T-cell (primary cell): ENCODE data around the gene ATP6V0A4. TPM values are rescaled to one million over a fixed set of nuclear protein-coding genes. Genes with fewer than 3 reads are reported as not detected.
"Not testable (repeated sequence)": the region's sequence is repeated elsewhere in the genome, so short reads cannot be mapped to it uniquely, and the experiment has no call there.

Experiments
- ATAC-seq, 4 experiments: fragments of 200-7000 bp in 3 of 4; fragments of 150-1000 bp in 1 of 4; cut with Tn5 transposase; replicated peaks in 1 of 4; 1 replicate in 3 of 4; 2 replicates in 1 of 4; pipeline ENCODE4 v1.10.0; 2021; ENCODE audit warnings: moderate library complexity in 3 of 4, mild to moderate bottlenecking in 2 of 4, moderate number of reproducible peaks in 1 of 4
- CTCF ChIA-PET, 2 donors: fragments of 300-600 bp; sonication (Branson Sonifier 250); formaldehyde crosslinking; loops; one replicate each; lab custom pipeline; 2022; ENCODE audit warnings: antibody characterized with exemption in 2 of 2; lab: Charles Lee
- POLR2A ChIA-PET, 2 donors: fragments of 300-600 bp; sonication (Branson Sonifier 250); formaldehyde crosslinking; loops; one replicate each; lab custom pipeline; 2022; ENCODE audit warnings: antibody characterized with exemption in 2 of 2; lab: Charles Lee
- DNase-seq, 35 experiments: peaks; one replicate each; pipeline versions ENCODE4 v3.0.0 to v3.0.0-alpha.2; 2013 to 2023
- H3K27ac ChIP-seq: one replicate; pipeline ENCODE4 v1.5.1; 2013; ENCODE audit warnings: low read length
- H3K27me3 ChIP-seq, 2 experiments: replicated peaks in 1 of 2; 1 replicate in 1 of 2; 2 replicates in 1 of 2; pipeline versions ENCODE4 v1.6.1 to v1.7.0; 2013; ENCODE audit warnings: low read length in 1 of 2, mixed read lengths in 1 of 2; ENCODE audit not compliant: control insufficient read depth in 2 of 2, insufficient read depth in 2 of 2; ENCODE audit errors: extremely low read depth in 1 of 2
- H3K36me3 ChIP-seq, 2 donors: 1 replicate in 1 of 2; 2 replicates in 1 of 2; pipeline versions ENCODE4 v1.6.1 to v1.7.0; 2013; ENCODE audit warnings: low read length in 1 of 2; ENCODE audit not compliant: control insufficient read depth in 2 of 2, insufficient read depth in 1 of 2; ENCODE audit errors: extremely low read depth in 1 of 2
- H3K4me1 ChIP-seq, 2 experiments: 1 replicate in 1 of 2; 2 replicates in 1 of 2; pipeline versions ENCODE4 v1.6.1 to v1.7.0; 2013; ENCODE audit warnings: low read length in 2 of 2, mixed read lengths in 1 of 2; ENCODE audit not compliant: insufficient read depth in 2 of 2, control insufficient read depth in 1 of 2; ENCODE audit errors: extremely low read depth in 1 of 2
- H3K4me3 ChIP-seq, 2 donors: 1 replicate in 1 of 2; 2 replicates in 1 of 2; pipeline versions ENCODE4 v1.5.1 to v1.7.0; 2013; ENCODE audit warnings: mild to moderate bottlenecking in 2 of 2, low read length in 1 of 2, moderate library complexity in 1 of 2; ENCODE audit not compliant: control insufficient read depth in 1 of 2; ENCODE audit errors: extremely low read depth in 1 of 2
- H3K9me3 ChIP-seq: 2 replicates; pipeline ENCODE4 v1.7.0; 2013
- H3K27ac Mint-ChIP-seq, 2 donors: one replicate each; pipeline ENCODE4 v1.8.0; 2020 to 2021; ENCODE audit warnings: mild to moderate bottlenecking in 2 of 2, mixed read lengths in 2 of 2
- H3K27me3 Mint-ChIP-seq, 2 donors: one replicate each; pipeline ENCODE4 v1.8.0; 2021 to 2022; ENCODE audit warnings: mixed read lengths in 2 of 2
- H3K36me3 Mint-ChIP-seq: one replicate; pipeline ENCODE4 v1.8.0; 2021; ENCODE audit warnings: mixed read lengths
- H3K4me1 Mint-ChIP-seq, 3 donors: one replicate each; pipeline ENCODE4 v1.8.0; 2020 to 2022; ENCODE audit warnings: mixed read lengths in 3 of 3, mild to moderate bottlenecking in 1 of 3
- H3K4me3 Mint-ChIP-seq, 3 donors: one replicate each; pipeline ENCODE4 v1.8.0; 2020 to 2022; ENCODE audit warnings: mild to moderate bottlenecking in 3 of 3, mixed read lengths in 3 of 3, moderate library complexity in 3 of 3
- H3K9me3 Mint-ChIP-seq, 3 donors: one replicate each; pipeline ENCODE4 v1.8.0; 2020 to 2022; ENCODE audit warnings: mixed read lengths in 3 of 3
- WGBS: methylation state at CpG from one replicate; pipeline ENCODE4 v1.1.5; 2013; ENCODE audit warnings: missing lambda C conversion rate; ENCODE audit not compliant: insufficient coverage; 5-methylcytosine and 5-hydroxymethylcytosine counted together
- total RNA-seq, 35 experiments: library from RNA in 6 of 35; stranded (reverse) in 6 of 35; fragments of 120-200 nt in 1 of 35; gene quantifications; one replicate each; pipeline versions ENCODE4 v1.2.1 to v1.2.4 and lab custom pipeline; 2013 to 2026

ATP6V0A4 gene
- total RNA-seq, 5 donors from 2014 or later (not counting 1 experiment from before 2014, with no cell fraction given), result not detected

DNA sequence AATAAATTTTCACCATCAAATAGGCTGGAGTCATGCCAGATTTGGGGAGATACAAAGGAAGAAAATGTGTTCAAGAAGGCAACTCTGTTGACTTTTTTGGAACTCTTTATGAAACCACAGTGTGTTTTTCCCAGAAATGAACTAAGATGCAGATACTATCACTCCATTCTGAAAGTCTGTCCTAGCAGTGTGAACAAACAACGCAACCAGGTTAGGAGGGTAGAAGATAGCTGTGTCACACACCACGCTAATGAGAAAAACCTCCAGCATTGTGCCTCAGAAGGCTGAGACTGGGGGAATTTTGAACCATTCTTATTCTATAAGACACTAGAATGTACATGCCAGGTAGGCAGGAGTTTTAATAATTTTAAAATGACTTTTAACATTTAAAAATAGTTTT is 15.9 kb upstream of the ATP6V0A4 start:
- ChIA-PET POLR2A (interaction anchor here (0.5 to 0.6 kb wide), 3 partner anchors 9 to 912 kb away, joined by 3 to 7 read pairs (median 3); no protein-coding TSS in a partner anchor), CTCF (no interaction called here)
- Mint-ChIP-seq H3K27me3 (no peaks in the 10 kb centered on the region), H3K27ac (no peak overlapping the region), H3K4me3 (no peak overlapping the region), H3K4me1 (peaks cover 0 to 2% (median 0%) of the 10 kb centered on the region in 3 donors), H3K36me3 (no peaks in the 10 kb centered on the region), H3K9me3 (no peaks in the 10 kb centered on the region)
- ATAC-seq (no peak), DNase-seq (no peak)
- H3K4me1 ChIP-seq, result peaks cover 0 to 8% of the 10 kb centered on the region in 2 experiments
- no peak overlapping the region for H3K27ac ChIP-seq
- no peak overlapping the region for H3K4me3 ChIP-seq
- H3K9me3 ChIP-seq, result no peaks in the 10 kb centered on the region
- WGBS, result no CpG with 5 or more reads among the region's 2 CpGs
- no peaks in the 10 kb centered on the region for H3K36me3 ChIP-seq
- peaks cover 0 to 2% of the 10 kb centered on the region in 2 experiments for H3K27me3 ChIP-seq

DNA sequence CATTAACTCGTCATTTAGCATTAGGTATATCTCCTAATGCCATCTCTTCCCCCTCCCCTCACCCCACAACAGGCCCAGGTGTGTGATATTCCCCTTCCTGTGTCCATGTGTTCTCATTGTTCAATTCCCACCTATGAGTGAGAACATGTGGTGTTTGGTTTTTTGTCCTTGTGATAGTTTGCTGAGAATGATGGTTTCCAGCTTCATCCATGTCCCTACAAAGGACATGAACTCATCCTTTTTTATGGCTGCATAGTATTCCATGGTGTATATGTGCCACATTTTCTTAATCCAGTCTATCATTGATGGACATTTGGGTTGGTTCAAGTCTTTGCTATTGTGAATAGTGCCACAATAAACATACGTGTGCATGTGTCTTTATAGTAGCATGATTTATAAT is 13.3 kb upstream of the ATP6V0A4 start:
- H3K27me3 ChIP-seq, result not testable (repeated sequence)

DNA sequence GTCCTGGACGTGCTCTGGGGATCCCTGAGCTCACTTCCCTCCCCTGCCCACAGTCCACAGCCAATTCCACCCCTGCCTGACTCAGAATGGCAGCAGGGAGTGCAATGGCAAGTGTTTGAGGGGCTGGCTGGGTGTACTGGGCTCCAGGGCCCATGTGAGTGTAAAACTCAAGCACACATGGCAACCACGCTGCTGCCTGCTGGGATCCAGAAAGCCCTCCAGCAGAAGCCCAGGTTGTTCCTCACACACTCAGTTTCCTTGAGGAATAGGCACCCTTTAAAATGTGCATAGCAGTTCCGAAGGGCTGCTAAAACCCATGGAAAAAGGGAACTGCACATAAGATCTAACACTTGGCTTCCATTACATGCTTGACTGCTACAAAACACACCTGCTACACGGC is 11.3 kb upstream of the ATP6V0A4 start:
- POLR2A ChIA-PET, result no interaction called here
- ATAC-seq, result no peak
- Histone ChIP-seq H3K4me3 (no peak overlapping the region), H3K4me1 (peaks cover 0 to 8% of the 10 kb centered on the region in 2 experiments), H3K36me3 (no peaks in the 10 kb centered on the region), H3K27me3 (peaks cover 0 to 3% of the 10 kb centered on the region in 2 experiments), H3K9me3 (no peaks in the 10 kb centered on the region), H3K27ac (no peak overlapping the region)
- H3K9me3 Mint-ChIP-seq, result peaks cover 0 to 4% (median 3%) of the 10 kb centered on the region in 3 donors
- CTCF ChIA-PET, result no interaction called here
- no peaks in the 10 kb centered on the region for H3K27me3 Mint-ChIP-seq
- 72% methylated on average over 2 of the region's 4 CpGs for WGBS
- DNase-seq, result no peak
- H3K4me1 Mint-ChIP-seq, result peaks cover 0 to 2% (median 0%) of the 10 kb centered on the region in 3 donors
- no peak overlapping the region for H3K4me3 Mint-ChIP-seq
- no peaks in the 10 kb centered on the region for H3K36me3 Mint-ChIP-seq
- no peak overlapping the region for H3K27ac Mint-ChIP-seq

More for the DNA sequence above, 13.3 kb upstream of the ATP6V0A4 start:
- H3K27me3 Mint-ChIP-seq, CTCF ChIA-PET, H3K36me3 Mint-ChIP-seq, H3K36me3 ChIP-seq, DNase-seq, POLR2A ChIA-PET, H3K9me3 Mint-ChIP-seq, H3K4me3 Mint-ChIP-seq, H3K27ac ChIP-seq, H3K4me1 Mint-ChIP-seq, H3K4me3 ChIP-seq, ATAC-seq, H3K9me3 ChIP-seq, H3K4me1 ChIP-seq, H3K27ac Mint-ChIP-seq: not testable (repeated sequence)
- WGBS, result no CpG with 5 or more reads among the region's 2 CpGs

DNA sequence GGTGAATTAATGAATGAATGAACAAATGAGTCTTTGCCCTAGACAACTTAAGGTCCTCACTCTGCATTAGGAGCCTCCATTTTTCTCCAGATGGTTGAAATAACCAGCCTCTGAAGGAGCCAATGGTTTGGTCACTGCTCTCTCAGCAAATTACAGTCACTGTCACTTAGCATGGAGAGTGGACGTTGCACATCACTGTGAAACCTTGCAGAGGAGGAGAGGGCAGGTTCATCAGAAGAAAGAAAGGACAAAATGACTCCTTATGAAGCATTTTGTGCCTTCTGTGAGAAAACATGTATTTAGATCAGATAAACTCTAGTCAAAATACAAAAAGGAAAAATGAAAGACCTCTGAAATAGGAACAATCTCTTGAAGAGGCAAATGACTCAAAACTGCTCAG is 6.6 kb upstream of the ATP6V0A4 start:
- CTCF ChIA-PET, result no interaction called here
- H3K9me3 Mint-ChIP-seq, result peaks cover 0 to 4% (median 3%) of the 10 kb centered on the region in 3 donors
- H3K36me3 Mint-ChIP-seq, result no peaks in the 10 kb centered on the region
- no peak overlapping the region for H3K27ac ChIP-seq
- H3K4me3 ChIP-seq, result no peak overlapping the region
- no peaks in the 10 kb centered on the region for H3K4me1 ChIP-seq
- H3K9me3 ChIP-seq, result no peaks in the 10 kb centered on the region
- POLR2A ChIA-PET, result no interaction called here
- no peak overlapping the region for H3K4me3 Mint-ChIP-seq
- no peaks in the 10 kb centered on the region for H3K4me1 Mint-ChIP-seq
- H3K27ac Mint-ChIP-seq, result no peak overlapping the region
- no peak for DNase-seq
- no CpG with 5 or more reads among the region's 1 CpG for whole genome bisulfite sequencing
- ATAC-seq, result no peak
- H3K27me3 ChIP-seq, result peaks cover 0 to 7% of the 10 kb centered on the region in 2 experiments
- no peaks in the 10 kb centered on the region for H3K36me3 ChIP-seq
- peaks cover 0 to 3% of the 10 kb centered on the region in 2 donors for H3K27me3 Mint-ChIP-seq

DNA sequence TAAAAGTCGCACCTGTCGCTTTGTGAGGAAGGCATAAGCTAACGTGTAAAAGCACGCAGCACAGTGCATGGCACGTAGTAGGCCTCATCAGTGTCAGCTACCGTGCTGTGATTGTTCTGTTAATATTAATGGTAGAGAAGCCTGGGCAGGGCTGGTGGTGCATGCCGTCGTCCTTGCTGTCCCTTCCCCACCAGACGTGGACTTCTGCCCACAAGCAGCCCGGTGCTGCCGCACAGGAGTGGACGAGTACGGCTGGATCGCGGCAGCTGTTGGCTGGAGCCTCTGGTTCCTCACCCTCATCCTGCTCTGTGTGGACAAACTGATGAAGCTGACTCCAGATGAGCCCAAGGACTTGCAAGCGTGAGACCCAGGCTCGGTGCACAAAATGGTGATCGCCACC is 4.7 kb upstream of the ATP6V0A4 start:
- no peak for DNase-seq
- Mint-ChIP-seq H3K27me3 (peaks cover 0 to 6% of the 10 kb centered on the region in 2 donors), H3K9me3 (peaks cover 0 to 3% (median 2%) of the 10 kb centered on the region in 3 donors), H3K4me3 (no peak overlapping the region), H3K36me3 (no peaks in the 10 kb centered on the region), H3K27ac (no peak overlapping the region), H3K4me1 (peaks cover 2 to 10% (median 7%) of the 10 kb centered on the region in 3 donors)
- Histone ChIP-seq H3K4me1 (peaks cover under 1 to 4% of the 10 kb centered on the region in 2 experiments), H3K9me3 (no peaks in the 10 kb centered on the region), H3K27me3 (peaks cover 0 to 9% of the 10 kb centered on the region in 2 experiments), H3K36me3 (no peaks in the 10 kb centered on the region), H3K27ac (no peak overlapping the region), H3K4me3 (no peak overlapping the region)
- ATAC-seq, result no peak
- CTCF ChIA-PET, result no interaction called here
- 98% methylated on average over 14 of the region's 18 CpGs for WGBS
- POLR2A ChIA-PET, result no interaction called here

DNA sequence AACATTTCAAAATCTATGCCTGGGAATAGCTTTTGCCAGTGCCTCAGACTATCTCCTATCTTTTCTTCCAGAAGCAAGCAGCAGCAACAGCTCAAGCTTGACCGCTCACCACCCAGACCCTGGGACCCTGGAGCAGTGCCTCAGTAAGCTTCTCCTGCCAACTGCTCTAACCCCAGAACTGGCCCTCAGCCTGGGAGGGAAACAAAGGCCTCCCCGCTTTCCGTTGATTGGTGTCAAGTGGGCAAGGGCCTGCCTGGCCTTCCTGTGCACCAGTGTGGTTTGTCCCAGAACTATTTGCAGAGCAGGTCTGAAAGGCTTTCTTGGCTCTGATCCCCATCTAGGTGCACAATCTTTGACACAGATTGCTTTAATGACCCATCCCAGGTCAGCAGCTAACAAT is 3.3 kb upstream of the ATP6V0A4 start:
- CTCF ChIA-PET, result interaction anchor here in 1 of 2 donors (0.6 to 0.8 kb wide), 2 partner anchors 62 to 369 kb away, joined by 3 read pairs; no protein-coding TSS in a partner anchor
- POLR2A ChIA-PET, result no interaction called here
- Histone ChIP-seq H3K27ac (no peak overlapping the region), H3K36me3 (no peaks in the 10 kb centered on the region), H3K4me3 (no peak overlapping the region), H3K4me1 (peaks cover 2 to 8% of the 10 kb centered on the region in 2 experiments), H3K9me3 (no peaks in the 10 kb centered on the region), H3K27me3 (peaks cover 0 to 12% of the 10 kb centered on the region in 2 experiments)
- no peaks in the 10 kb centered on the region for H3K9me3 Mint-ChIP-seq
- H3K4me1 Mint-ChIP-seq, result peaks cover 8 to 17% (median 16%) of the 10 kb centered on the region in 3 donors
- 91% methylated on average over 3 of the region's 3 CpGs for WGBS
- H3K36me3 Mint-ChIP-seq, result no peaks in the 10 kb centered on the region
- DNase-seq (no peak), ATAC-seq (no peak)
- H3K27me3 Mint-ChIP-seq, result peaks cover 0 to 6% of the 10 kb centered on the region in 2 donors
- no peak overlapping the region for H3K4me3 Mint-ChIP-seq
- H3K27ac Mint-ChIP-seq, result no peak overlapping the region
